Esophagus squamous epithelium (tissue), 5 donors: ENCODE results near the gene TTC21B. TPM values are rescaled to one million over a fixed set of nuclear protein-coding genes. Genes with fewer than 3 reads are reported as not detected.

ENCODE experiments used
- DNase-seq: peaks from one replicate; lab custom pipeline; 2025; lab: John Stamatoyannopoulos, UW
- H3K27ac ChIP-seq, 4 donors: fragments of 200-600 bp; sonication (generic); one replicate each; pipeline ENCODE4 v1.5.1; 2016 to 2019; ENCODE audit warnings: mild to moderate bottlenecking in 1 of 4
- H3K27me3 ChIP-seq, 4 donors: fragments of 200-600 bp; sonication (generic); 1 replicate in 3 of 4; 2 replicates in 1 of 4; pipeline versions ENCODE4 v1.5.1 to v1.6.0; 2017 to 2021; ENCODE audit warnings: antibody characterized with exemption in 1 of 4
- H3K36me3 ChIP-seq, 3 donors: fragments of 200-600 bp; sonication (generic); one replicate each; pipeline ENCODE4 v1.5.1; 2016 to 2019
- H3K4me1 ChIP-seq, 3 donors: fragments of 200-600 bp; sonication (generic); one replicate each; pipeline ENCODE4 v1.5.1; 2017 to 2019
- H3K4me3 ChIP-seq, 4 donors: fragments of 200-600 bp; sonication (generic); 1 replicate in 3 of 4; 2 replicates in 1 of 4; pipeline ENCODE4 v1.5.1; 2016 to 2019; ENCODE audit warnings: mild to moderate bottlenecking in 2 of 4, moderate library complexity in 1 of 4
- H3K9me3 ChIP-seq, 3 donors: fragments of 200-600 bp; sonication (generic); one replicate each; pipeline ENCODE4 v1.5.1; 2016 to 2019
- CTCF ChIP-seq, 6 experiments: fragments of 450-650 bp in 4 of 6; fragments of 200-600 bp in 2 of 6; sonication (generic) in 2 of 6; IDR thresholded peaks; one replicate each; pipeline ENCODE4 v1.5.1; 2016 to 2019; ENCODE audit warnings: antibody characterized with exemption in 6 of 6, mild to moderate bottlenecking in 4 of 6, moderate library complexity in 4 of 6
- POLR2A ChIP-seq, 4 donors: fragments of 450-650 bp; IDR thresholded peaks; one replicate each; pipeline ENCODE4 v1.6.1; 2017; ENCODE audit warnings: antibody characterized with exemption in 4 of 4, mild to moderate bottlenecking in 4 of 4, moderate library complexity in 3 of 4
- WGBS, 2 donors: methylation state at CpG; one replicate each; pipeline ENCODE4 v1.1.5; 2018; 5-methylcytosine and 5-hydroxymethylcytosine counted together
- intact Hi-C: fragments of 100-400 bp; cut with DNase I; formaldehyde crosslinking; loops from one replicate; pipeline ENCODE4 v1.15.0; 2022
- total RNA-seq, 4 donors: library from RNA; depleted of rRNA; stranded (reverse); fragments of >200 nt; gene quantifications; one replicate each; pipeline ENCODE4 v1.1.0, GENCODE V29; 2016
- donor health status: DM: yes; HTN: yes; CAD: no.

Gene TTC21B
- total RNA-seq, 4 donors from 2014 or later = 4.3 to 22.3 (median 10.8) TPM

DNA sequence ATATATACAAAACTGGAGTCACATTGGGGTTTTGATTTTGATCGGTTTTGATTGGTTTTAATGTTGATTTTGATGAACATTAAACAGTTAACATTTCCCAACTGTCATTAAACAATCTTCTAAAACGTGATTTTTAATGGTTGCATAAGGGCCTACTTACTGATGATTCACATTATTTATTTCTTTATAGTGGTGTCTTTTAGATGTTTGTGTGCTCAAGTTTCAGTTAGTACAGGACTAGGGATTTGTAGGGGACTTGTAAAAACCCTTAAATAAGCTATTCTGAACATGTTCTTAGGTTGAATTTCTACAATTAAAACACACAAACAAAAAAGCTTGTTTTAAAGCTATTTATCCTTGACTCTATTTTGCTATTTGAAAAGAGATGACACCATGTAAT is 61.6 kb downstream of the TTC21B start:
- Histone ChIP-seq H3K9me3 (no peaks in the 10 kb centered on the region), H3K27me3 (no peaks in the 10 kb centered on the region), H3K4me1 (peaks cover 0 to 19% (median 0%) of the 10 kb centered on the region in 3 donors), H3K4me3 (no peak overlapping the region), H3K36me3 (peaks cover 0 to 65% (median 0%) of the 10 kb centered on the region in 3 donors), H3K27ac (no peak overlapping the region)
- no peak for DNase-seq
- TF ChIP-seq CTCF (IDR thresholded peaks at IDR 0.05) = no peak
- no peak for TF ChIP-seq POLR2A (IDR thresholded peaks at IDR 0.05)
- 57 to 59% methylated on average over 2 of the region's 2 CpGs for WGBS, 2 donors
- intact Hi-C loops = no loop called here

- intact Hi-C loops = no loop called here
- Histone ChIP-seq H3K27me3 (no peaks in the 10 kb centered on the region), H3K27ac (no peak overlapping the region), H3K4me3 (no peak overlapping the region), H3K4me1 (peaks cover 0 to 19% (median 0%) of the 10 kb centered on the region in 3 donors), H3K36me3 (peaks cover 0 to 65% (median 0%) of the 10 kb centered on the region in 3 donors), H3K9me3 (no peaks in the 10 kb centered on the region)
- WGBS, 2 donors = 91 to 93% methylated on average over 1 of the region's 1 CpG
- DNase-seq = no peak
- no peak for TF ChIP-seq CTCF (IDR thresholded peaks at IDR 0.05)
- TF ChIP-seq POLR2A (IDR thresholded peaks at IDR 0.05) = no peak
Measured at GRCh38 chr2:165891345-165891744, 62.2 kb downstream of the TTC21B start.

DNA sequence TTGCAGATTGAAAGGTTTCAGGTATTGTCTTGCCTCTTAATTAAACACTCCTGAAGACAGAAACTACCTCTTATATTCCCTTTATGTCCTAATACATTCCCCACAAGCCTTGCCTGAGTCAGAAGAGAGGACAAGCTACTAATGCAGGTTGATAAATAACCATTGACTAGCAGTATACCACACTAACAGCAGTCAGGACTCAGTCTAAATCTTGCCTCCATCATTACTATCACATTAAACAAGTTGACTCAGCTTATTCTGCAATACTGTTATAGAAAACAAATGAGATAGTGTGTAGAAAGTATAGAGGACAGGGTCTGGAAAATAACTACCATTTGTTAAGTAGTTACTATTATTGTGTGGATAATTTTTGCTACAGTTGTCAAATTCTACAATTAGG is 63.8 kb downstream of the TTC21B start:
- no peak for TF ChIP-seq POLR2A (IDR thresholded peaks at IDR 0.05)
- no peak for TF ChIP-seq CTCF (IDR thresholded peaks at IDR 0.05)
- H3K27me3 ChIP-seq = no peaks in the 10 kb centered on the region
- no peak overlapping the region for H3K4me3 ChIP-seq
- intact Hi-C loops = no loop called here
- H3K9me3 ChIP-seq = no peaks in the 10 kb centered on the region
- no peak for DNase-seq
- peaks cover 0 to 19% (median 0%) of the 10 kb centered on the region in 3 donors for H3K4me1 ChIP-seq
- peaks cover 0 to 66% (median 0%) of the 10 kb centered on the region in 3 donors for H3K36me3 ChIP-seq
- no peak overlapping the region for H3K27ac ChIP-seq

- Histone ChIP-seq H3K4me1 (peaks cover 0 to 19% (median 0%) of the 10 kb centered on the region in 3 donors), H3K9me3 (no peaks in the 10 kb centered on the region), H3K27ac (no peak overlapping the region), H3K36me3 (peaks cover 0 to 62% (median 0%) of the 10 kb centered on the region in 3 donors), H3K27me3 (no peaks in the 10 kb centered on the region), H3K4me3 (no peak overlapping the region)
- TF ChIP-seq POLR2A (IDR thresholded peaks at IDR 0.05) = no peak
- WGBS, 2 donors = 64 to 75% methylated on average over 1 of the region's 1 CpG
- intact Hi-C loops = no loop called here
- DNase-seq = no peak
Measured at GRCh38 chr2:165889158-165889557, 64.4 kb downstream of the TTC21B start.

DNA sequence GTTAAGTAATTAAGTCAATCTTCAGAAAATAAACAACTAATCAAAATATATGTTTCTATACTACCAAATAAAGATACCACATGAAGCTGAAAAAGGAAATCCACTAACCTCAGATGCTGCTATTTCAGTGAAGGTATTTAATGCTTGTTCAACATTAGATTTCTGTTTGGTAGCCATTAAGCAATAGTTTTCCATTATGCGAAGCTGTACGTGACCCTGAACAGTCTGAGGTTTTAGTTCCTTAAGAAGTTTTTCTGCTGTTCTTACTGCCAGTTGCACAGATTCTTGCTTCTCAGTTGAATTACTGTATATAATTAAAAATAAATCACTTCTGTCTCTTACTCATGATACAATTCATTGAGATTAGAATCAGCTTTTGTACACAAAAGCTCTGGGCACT is 65.4 kb downstream of the TTC21B start:
- intact Hi-C loops = no loop called here
- H3K4me1 ChIP-seq = peaks cover 0 to 19% (median 0%) of the 10 kb centered on the region in 3 donors
- peaks cover 0 to 61% (median 0%) of the 10 kb centered on the region in 3 donors for H3K36me3 ChIP-seq
- WGBS, 2 donors = 63 to 70% methylated on average over 2 of the region's 2 CpGs
- TF ChIP-seq POLR2A (IDR thresholded peaks at IDR 0.05) = no peak
- TF ChIP-seq CTCF (IDR thresholded peaks at IDR 0.05) = no peak
- H3K9me3 ChIP-seq = no peaks in the 10 kb centered on the region
- no peak overlapping the region for H3K27ac ChIP-seq
- DNase-seq = no peak
- H3K4me3 ChIP-seq = no peak overlapping the region
- H3K27me3 ChIP-seq = no peaks in the 10 kb centered on the region
